T47D (cell line): ENCODE results near the gene NTMT1.
"Not testable (repeated sequence)": the region's sequence is repeated elsewhere in the genome, so short reads cannot be mapped to it uniquely, and the experiment has no call there.

Source experiments
- DNase-seq, 2 experiments: peaks; one replicate each; pipeline versions ENCODE4 v3.0.0 to v3.0.0-alpha.2; 2011 to 2012; ENCODE audit warnings: low read depth in 1 of 2, low spot score in 1 of 2
- JUND ChIP-seq: IDR thresholded peaks from 2 replicates; pipeline ENCODE4 v1.6.1; 2012; ENCODE audit warnings: low read depth
- in situ Hi-C: cut with HindIII; loops from 2 replicates; pipeline ENCODE4 v1.10.0; 2016; ENCODE audit warnings: low sequenced_read_pairs, low pct_unique_long_range_greater_than_20kb

Gene NTMT1

GRCh38 chr9:129646654-129647053, 20.7 kb downstream of the NTMT1 start:
- in situ Hi-C loops = no loop called here
- DNase-seq = no peak
- TF ChIP-seq JUND = no peak

- no peak for DNase-seq
- TF ChIP-seq JUND = no peak
- in situ Hi-C loops = no loop called here
Measured at GRCh38 chr9:129647635-129648034, 21.7 kb downstream of the NTMT1 start.

GRCh38 chr9:129648092-129648763, 22.3 kb downstream of the NTMT1 start:
- TF ChIP-seq JUND = no peak
- no peak for DNase-seq
- in situ Hi-C loops = no loop called here

- in situ Hi-C loops = no loop called here
- no peak for TF ChIP-seq JUND
- no peak for DNase-seq
Measured at GRCh38 chr9:129648764-129649115, 22.8 kb downstream of the NTMT1 start.

GRCh38 chr9:129649726-129650679, 24.0 kb downstream of the NTMT1 start:
- no peak for TF ChIP-seq JUND
- in situ Hi-C loops = no loop called here
- DNase-seq = no peak

DNA sequence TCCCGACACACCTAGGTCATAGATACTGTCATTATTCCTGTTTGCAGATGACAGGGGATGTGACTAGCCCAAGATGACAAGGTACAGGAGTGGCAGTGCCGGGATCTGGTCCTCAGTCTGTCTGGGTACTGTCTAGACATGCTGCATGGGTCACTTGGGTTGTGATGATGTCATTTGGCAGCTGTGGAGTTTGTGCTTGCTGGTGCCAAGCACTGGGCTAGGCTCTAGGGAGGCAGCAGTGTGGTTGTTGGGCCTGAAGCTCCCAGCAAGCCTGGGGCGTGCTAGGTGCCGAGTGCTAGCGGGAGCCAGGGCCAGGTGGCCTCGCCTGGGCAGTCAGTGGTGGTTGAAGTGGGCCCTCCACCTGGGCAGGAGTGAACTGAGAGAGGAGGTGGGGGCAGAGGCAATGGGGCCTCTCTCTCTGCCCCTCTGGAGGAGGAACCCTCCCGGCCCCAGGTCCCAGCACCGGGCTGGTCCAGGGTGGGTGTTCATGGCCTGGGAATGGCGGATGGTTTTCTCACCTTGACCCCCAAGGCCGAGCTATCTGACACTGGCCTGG, 24.8 kb downstream of the NTMT1 start:
- TF ChIP-seq JUND = no peak
- DNase-seq = no peak
- in situ Hi-C loops = no loop called here

DNA sequence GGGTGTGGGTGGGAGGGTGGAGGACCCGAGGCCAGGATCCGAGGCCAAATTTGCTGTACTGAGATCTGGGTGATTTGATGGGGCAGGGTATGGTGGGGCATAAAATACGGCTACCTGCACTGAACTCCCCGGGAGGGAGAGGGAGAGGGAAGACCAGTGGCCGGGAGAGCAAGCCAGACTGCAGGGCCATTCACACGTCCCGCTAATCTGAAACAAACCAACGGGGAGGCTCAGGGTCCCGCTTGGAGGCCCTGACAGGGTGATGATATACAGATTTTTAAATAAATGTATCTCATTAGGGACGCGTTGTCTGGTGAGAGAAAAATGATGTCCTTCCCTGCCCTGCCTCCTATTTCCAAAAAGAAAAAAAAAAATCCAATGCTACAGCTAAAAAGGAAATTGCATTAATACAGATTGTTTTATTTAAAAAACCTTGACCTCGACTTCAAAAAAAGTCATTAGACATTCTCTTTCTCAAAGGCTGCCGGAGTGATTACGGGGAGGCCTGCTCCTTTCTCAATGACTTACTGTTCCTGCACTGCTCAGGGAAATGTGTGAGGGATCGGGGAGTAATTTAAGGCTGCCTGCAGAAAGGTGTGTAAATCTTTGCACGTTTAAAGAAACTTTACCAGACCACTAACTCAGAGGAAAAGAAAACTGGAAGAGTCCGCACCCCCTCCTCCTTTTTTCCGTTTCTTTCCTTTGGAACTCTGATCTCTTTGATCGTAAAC, 28.0 kb downstream of the NTMT1 start:
- in situ Hi-C loops = no loop called here
- DNase-seq = no peak
- no peak for TF ChIP-seq JUND

DNA sequence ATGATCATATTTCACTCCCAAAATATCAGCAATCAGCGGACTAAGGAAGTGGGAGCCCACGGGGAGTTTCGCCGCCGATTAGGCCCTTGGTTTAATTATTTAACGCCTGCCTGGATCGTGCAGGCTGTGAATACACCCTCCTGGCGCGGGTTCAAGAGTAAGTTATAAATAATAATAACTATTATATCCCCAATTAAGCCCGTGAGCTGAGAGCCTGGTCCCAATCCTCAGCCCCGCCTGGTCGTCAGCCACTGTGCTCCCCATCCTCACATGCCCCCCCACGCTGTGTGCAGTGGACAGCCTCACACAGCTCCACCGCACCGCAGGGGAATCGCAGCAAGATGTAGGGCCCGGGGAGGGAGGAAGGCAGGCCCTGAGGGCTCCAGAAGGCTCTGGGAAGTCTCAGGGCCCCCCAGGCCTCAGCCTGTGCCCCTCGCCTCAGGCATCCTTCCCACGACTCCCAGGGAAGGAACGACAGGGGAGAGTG, 28.6 kb downstream of the NTMT1 start:
- in situ Hi-C loops = no loop called here
- no peak for TF ChIP-seq JUND
- DNase-seq = no peak

DNA sequence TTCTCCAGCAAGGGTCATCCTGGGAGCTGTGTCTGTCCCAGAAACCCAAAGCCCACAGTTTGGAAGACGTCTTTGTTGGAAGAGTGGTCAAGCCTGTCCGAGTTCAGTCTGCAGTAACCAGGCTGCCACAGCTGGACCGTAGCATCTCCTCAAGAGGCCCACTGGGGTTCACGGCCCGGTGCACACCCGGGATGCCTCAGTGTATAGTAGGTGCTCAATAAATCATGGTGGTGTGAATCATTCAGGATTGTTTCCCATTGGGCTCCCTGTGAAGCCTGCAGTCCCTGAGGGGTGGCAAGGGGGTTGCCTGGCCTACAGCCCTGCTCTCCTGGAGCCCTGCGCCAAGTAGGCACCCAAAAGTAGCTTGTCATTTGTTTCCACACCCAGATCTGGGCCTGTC, 29.2 kb downstream of the NTMT1 start:
- no peak for TF ChIP-seq JUND
- DNase-seq = no peak
- in situ Hi-C loops = no loop called here

- no peak for DNase-seq
- TF ChIP-seq JUND = no peak
- in situ Hi-C loops = no loop called here
Measured at GRCh38 chr9:129655696-129656095, 29.7 kb downstream of the NTMT1 start.

- in situ Hi-C loops = no loop called here
- TF ChIP-seq JUND = no peak
- DNase-seq = no peak
Measured at GRCh38 chr9:129656795-129657390, 30.9 kb downstream of the NTMT1 start.

DNA sequence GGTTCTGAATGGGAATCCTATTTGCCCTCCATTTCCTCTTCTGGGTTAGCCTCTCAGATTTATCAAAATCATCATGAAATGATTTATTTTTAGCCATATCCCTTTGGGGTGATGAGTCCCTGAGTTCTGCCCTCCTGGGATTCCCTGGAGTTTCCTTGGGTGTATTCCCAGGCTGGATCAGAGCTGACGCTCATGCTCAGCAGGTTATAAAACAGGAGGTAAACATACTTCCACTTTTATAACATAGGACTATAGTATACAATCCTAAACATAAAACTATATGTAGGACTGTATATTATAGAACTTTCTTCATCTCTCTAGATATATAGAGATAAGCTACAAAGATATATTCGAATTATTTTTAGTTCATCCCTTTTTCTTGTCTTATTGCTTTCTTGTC, 35.1 kb downstream of the NTMT1 start:
- in situ Hi-C loops = no loop called here
- no peak for TF ChIP-seq JUND
- DNase-seq = no peak

GRCh38 chr9:129662239-129662638, 36.3 kb downstream of the NTMT1 start:
- in situ Hi-C loops, DNase-seq: not testable (repeated sequence)
